Common myeloid progenitor, CD34-positive (primary cell): ENCODE results near the gene UBP1.

ENCODE experiments used
- CTCF ChIA-PET: fragments of 350-600 bp; sonication (Branson Sonifier 250); formaldehyde crosslinking; loops from one replicate; lab custom pipeline; 2021; ENCODE audit warnings: antibody characterized with exemption; lab: Charles Lee
- POLR2A ChIA-PET: fragments of 350-600 bp; sonication (Branson Sonifier 250); formaldehyde crosslinking; loops from one replicate; lab custom pipeline; 2021; ENCODE audit warnings: antibody characterized with exemption; lab: Charles Lee
- DNase-seq, 3 donors: peaks; one replicate each; pipeline versions ENCODE4 v3.0.0 to v3.0.0-alpha.2; 2013
- H3K27ac ChIP-seq, 2 experiments: 1 replicate in 1 of 2; 2 replicates in 1 of 2; pipeline ENCODE4 v1.7.0; 2013; ENCODE audit warnings: inconsistent platforms in 2 of 2, low read length in 2 of 2, mild to moderate bottlenecking in 2 of 2, low read depth in 1 of 2, moderate library complexity in 1 of 2; ENCODE audit not compliant: severe bottlenecking in 2 of 2, insufficient read depth in 1 of 2, poor library complexity in 1 of 2
- H3K27me3 ChIP-seq, 5 experiments: replicated peaks in 2 of 5; 1 replicate in 3 of 5; 2 replicates in 2 of 5; pipeline versions ENCODE4 v1.6.1 to v1.7.0; 2013; ENCODE audit warnings: low read length in 4 of 5, mild to moderate bottlenecking in 2 of 5, moderate library complexity in 2 of 5, inconsistent platforms in 1 of 5; ENCODE audit not compliant: insufficient read depth in 5 of 5, control insufficient read depth in 4 of 5
- H3K36me3 ChIP-seq, 4 experiments: 1 replicate in 2 of 4; 2 replicates in 2 of 4; pipeline versions ENCODE4 v1.6.1 to v1.7.0; 2013; ENCODE audit warnings: low read length in 3 of 4, control low read depth in 1 of 4, mild to moderate bottlenecking in 1 of 4; ENCODE audit not compliant: control insufficient read depth in 4 of 4, insufficient read depth in 4 of 4
- H3K4me1 ChIP-seq, 4 experiments: 1 replicate in 3 of 4; 2 replicates in 1 of 4; pipeline versions ENCODE4 v1.6.1 to v1.7.1; 2013; ENCODE audit warnings: low read length in 3 of 4, mild to moderate bottlenecking in 3 of 4, control low read depth in 1 of 4, inconsistent platforms in 1 of 4, moderate library complexity in 1 of 4; ENCODE audit not compliant: control insufficient read depth in 4 of 4, insufficient read depth in 4 of 4; ENCODE audit errors: control extremely low read depth in 1 of 4
- H3K4me3 ChIP-seq, 7 experiments: 1 replicate in 4 of 7; 2 replicates in 3 of 7; pipeline versions ENCODE4 v1.5.1 to v1.7.0; 2013; ENCODE audit warnings: mild to moderate bottlenecking in 7 of 7, low read length in 6 of 7, moderate library complexity in 6 of 7, inconsistent platforms in 2 of 7, low read depth in 2 of 7, control low read depth in 1 of 7; ENCODE audit not compliant: insufficient read depth in 4 of 7, control insufficient read depth in 1 of 7; ENCODE audit errors: extremely low read depth in 1 of 7
- H3K9me3 ChIP-seq, 5 experiments: 1 replicate in 4 of 5; 2 replicates in 1 of 5; pipeline versions ENCODE4 v1.6.1 to v1.7.1; 2013; ENCODE audit warnings: low read length in 4 of 5, mild to moderate bottlenecking in 2 of 5, inconsistent platforms in 1 of 5, low read depth in 1 of 5, moderate library complexity in 1 of 5; ENCODE audit not compliant: control insufficient read depth in 4 of 5, insufficient read depth in 2 of 5; ENCODE audit errors: control extremely low read depth in 1 of 5
- WGBS: methylation state at CpG from one replicate; pipeline ENCODE4 v1.1.5; 2013; ENCODE audit not compliant: insufficient coverage; 5-methylcytosine and 5-hydroxymethylcytosine counted together

UBP1 gene

GRCh38 chr3:33395900-33396299 is 44.3 kb downstream of the UBP1 start:
- ChIA-PET CTCF (interaction anchor here (0.6 to 0.7 kb wide), 2 partner anchors 17 to 43 kb away, joined by 3 to 4 read pairs; no protein-coding TSS in a partner anchor), POLR2A (no interaction called here)
- Histone ChIP-seq H3K27ac (no peak overlapping the region), H3K4me3 (no peak overlapping the region), H3K27me3 (no peaks in the 10 kb centered on the region), H3K9me3 (no peaks in the 10 kb centered on the region), H3K36me3 (peaks cover 32 to 89% (median 65%) of the 10 kb centered on the region in 4 experiments), H3K4me1 (no peaks in the 10 kb centered on the region)
- DNase-seq: no peak
- 98% methylated on average over 6 of the region's 7 CpGs for WGBS

- Histone ChIP-seq H3K4me3 (no peak overlapping the region), H3K36me3 (peaks cover 36 to 90% (median 67%) of the 10 kb centered on the region in 4 experiments), H3K9me3 (no peaks in the 10 kb centered on the region), H3K4me1 (no peaks in the 10 kb centered on the region), H3K27ac (no peak overlapping the region), H3K27me3 (no peaks in the 10 kb centered on the region)
- POLR2A ChIA-PET: interaction anchor here (0.6 to 0.7 kb wide), 2 partner anchors 58 to 247 kb away, joined by 4 read pairs; no protein-coding TSS in a partner anchor
- peak in 1 of 3 donors; percentile 31 for DNase-seq
- WGBS: 83% methylated on average over 1 of the region's 1 CpG
- CTCF ChIA-PET: interaction anchor here (0.7 to 1.7 kb wide), 2 partner anchors 11 to 22 kb away, joined by 4 to 5 read pairs; no protein-coding TSS in a partner anchor
Observed at GRCh38 chr3:33394403-33395054, 45.7 kb downstream of the UBP1 start.

GRCh38 chr3:33392703-33393125 is 47.5 kb downstream of the UBP1 start:
- Histone ChIP-seq H3K9me3 (no peaks in the 10 kb centered on the region), H3K36me3 (peaks cover 29 to 82% (median 56%) of the 10 kb centered on the region in 4 experiments), H3K4me1 (no peaks in the 10 kb centered on the region), H3K4me3 (no peak overlapping the region), H3K27ac (no peak overlapping the region), H3K27me3 (no peaks in the 10 kb centered on the region)
- 96% methylated on average over 2 of the region's 4 CpGs for WGBS
- DNase-seq: no peak
- CTCF ChIA-PET: no interaction called here
- POLR2A ChIA-PET: no interaction called here

- Histone ChIP-seq H3K4me3 (no peak overlapping the region), H3K4me1 (no peaks in the 10 kb centered on the region), H3K27ac (no peak overlapping the region), H3K27me3 (no peaks in the 10 kb centered on the region), H3K9me3 (no peaks in the 10 kb centered on the region), H3K36me3 (peaks cover 29 to 80% (median 55%) of the 10 kb centered on the region in 4 experiments)
- DNase-seq: no peak
- POLR2A ChIA-PET: no interaction called here
- WGBS: 100% methylated on average over 2 of the region's 4 CpGs
- CTCF ChIA-PET: no interaction called here
Observed at GRCh38 chr3:33392144-33392543, 48.1 kb downstream of the UBP1 start.

GRCh38 chr3:33391255-33391995 is 48.8 kb downstream of the UBP1 start:
- H3K4me3 ChIP-seq: no peak overlapping the region
- peaks cover 34 to 73% (median 52%) of the 10 kb centered on the region in 4 experiments for H3K36me3 ChIP-seq
- H3K27ac ChIP-seq: peak overlapping the region in 1 of 2 experiments; percentile 2
- POLR2A ChIA-PET: no interaction called here
- no peaks in the 10 kb centered on the region for H3K9me3 ChIP-seq
- DNase-seq: no peak
- WGBS: 97% methylated on average over 8 of the region's 8 CpGs
- no peaks in the 10 kb centered on the region for H3K27me3 ChIP-seq
- CTCF ChIA-PET: no interaction called here
- no peaks in the 10 kb centered on the region for H3K4me1 ChIP-seq

- Histone ChIP-seq H3K4me3 (no peak overlapping the region), H3K27ac (no peak overlapping the region)
Observed at GRCh38 chr3:33389908-33390307, 50.3 kb downstream of the UBP1 start.

More at GRCh38 chr3:33389908-33390307, 50.3 kb downstream of the UBP1 start:
- no peaks in the 10 kb centered on the region for H3K27me3 ChIP-seq
- H3K36me3 ChIP-seq: peaks cover 26 to 71% (median 43%) of the 10 kb centered on the region in 4 experiments
- CTCF ChIA-PET: interaction anchor here (1.0 to 1.3 kb wide), 2 partner anchors 11 to 17 kb away, joined by 3 to 5 read pairs; no protein-coding TSS in a partner anchor
- WGBS: 94% methylated on average over 3 of the region's 4 CpGs
- DNase-seq: no peak
- POLR2A ChIA-PET: no interaction called here
- H3K9me3 ChIP-seq: no peaks in the 10 kb centered on the region
- H3K4me1 ChIP-seq: peaks cover 0 to 6% (median 1%) of the 10 kb centered on the region in 4 experiments
